Panc1 (cell line): ENCODE data around the gene STK24. TPM values are rescaled to one million over a fixed set of nuclear protein-coding genes. Genes with fewer than 3 reads are reported as not detected.

Experiments
- ATAC-seq: fragments of 200-7000 bp; cut with Tn5 transposase; 2 replicates; pipeline ENCODE4 v1.9.1; 2020; ENCODE audit warnings: mild to moderate bottlenecking, moderate library complexity
- BruUV-seq: library from RNA; stranded (reverse); fragments of 400-500 nt; replicated peaks from 2 replicates; lab custom pipeline; 2021; lab: Mats Ljungman, UMichigan
- CTCF ChIA-PET: fragments of 300-600 bp; sonication (Branson Sonifier 250); formaldehyde crosslinking; loops from one replicate; lab custom pipeline; 2022; ENCODE audit warnings: antibody characterized with exemption; lab: Charles Lee
- POLR2A ChIA-PET: fragments of 300-600 bp; sonication (Branson Sonifier 250); formaldehyde crosslinking; loops from one replicate; lab custom pipeline; 2022; ENCODE audit warnings: antibody characterized with exemption; lab: Charles Lee
- DNase-seq: peaks from one replicate; pipeline ENCODE4 v3.0.0-alpha.2; 2010; ENCODE audit warnings: low read depth, low spot score
- H3K27ac ChIP-seq: 2 replicates; pipeline ENCODE4 v1.5.1; 2011; ENCODE audit warnings: mild to moderate bottlenecking, low read length, inconsistent platforms
- H3K27me3 ChIP-seq: fragments of 200-500 bp; sonication (Bioruptor generic); 2 replicates; pipeline ENCODE4 v1.6.0; 2014; ENCODE audit warnings: low read length, inconsistent platforms; ENCODE audit not compliant: control insufficient read depth, insufficient read depth
- H3K36me3 ChIP-seq: fragments of 200-500 bp; sonication (Bioruptor generic); 2 replicates; pipeline ENCODE4 v1.5.1; 2014; ENCODE audit warnings: inconsistent platforms, mild to moderate bottlenecking, low read length, moderate library complexity; ENCODE audit not compliant: control insufficient read depth, insufficient read depth
- H3K4me1 ChIP-seq: 2 replicates; pipeline ENCODE4 v1.5.1; 2011; ENCODE audit warnings: inconsistent platforms, mild to moderate bottlenecking, low read length, moderate library complexity; ENCODE audit not compliant: control insufficient read depth, insufficient read depth
- H3K4me3 ChIP-seq, 2 experiments: 2 replicates each; pipeline ENCODE4 v1.5.1; 2011 to 2012; ENCODE audit warnings: low read depth in 2 of 2, low read length in 2 of 2, mild to moderate bottlenecking in 2 of 2, inconsistent platforms in 1 of 2, moderate library complexity in 1 of 2
- H3K9me3 ChIP-seq: fragments of 200-500 bp; sonication (Bioruptor generic); 2 replicates; pipeline ENCODE4 v1.5.1; 2014; ENCODE audit warnings: low read depth, mild to moderate bottlenecking, inconsistent platforms, low read length, moderate library complexity; ENCODE audit not compliant: control insufficient read depth, insufficient read depth
- CTCF ChIP-seq: fragments of 450-650 bp; IDR thresholded peaks from 2 replicates; pipeline ENCODE4 v1.5.1; 2017; ENCODE audit warnings: mild to moderate bottlenecking
- POLR2AphosphoS5 ChIP-seq: IDR thresholded peaks from 2 replicates; pipeline ENCODE4 v1.6.1; 2012; ENCODE audit warnings: mild to moderate bottlenecking, low read depth, low read length, moderate library complexity
- REST ChIP-seq, 2 experiments: IDR thresholded peaks; 2 replicates each; pipeline ENCODE4 v1.6.1; 2011 to 2012; ENCODE audit warnings: low read depth in 2 of 2, control low read depth in 1 of 2, low read length in 1 of 2, mild to moderate bottlenecking in 1 of 2, moderate library complexity in 1 of 2; ENCODE audit not compliant: insufficient read depth in 1 of 2
- SIN3A ChIP-seq: IDR thresholded peaks from 2 replicates; pipeline ENCODE4 v1.6.1; 2012; ENCODE audit warnings: low read depth, mild to moderate bottlenecking, low read length, moderate library complexity, borderline replicate concordance; ENCODE audit not compliant: insufficient read depth
- TCF7L2 ChIP-seq: IDR thresholded peaks from 2 replicates; pipeline ENCODE4 v1.6.1; 2011; ENCODE audit warnings: mild to moderate bottlenecking, low read depth, low read length, inconsistent platforms
- in situ Hi-C: cut with HindIII; loops from 2 replicates; pipeline ENCODE4 v1.10.0; 2016; ENCODE audit warnings: low sequenced_read_pairs, low pct_unique_long_range_greater_than_20kb
- intact Hi-C: fragments of 100-400 bp; cut with micrococcal nuclease; formaldehyde crosslinking; loops from one replicate; pipeline ENCODE4 v1.10.0; 2022; ENCODE audit not compliant: unreplicated experiment
- total RNA-seq: library from RNA; stranded (reverse); gene quantifications from one replicate; pipeline ENCODE4 v1.2.1, GENCODE V29; 2021; ENCODE audit not compliant: unreplicated experiment

Gene STK24
- total RNA-seq, 1 experiment from 2014 or later, result 57.3 TPM

- DNase-seq (no peak), ATAC-seq (no peak)
- Histone ChIP-seq H3K27ac (no peak overlapping the region), H3K4me3 (no peak overlapping the region), H3K36me3 (peaks cover 2% of the 10 kb centered on the region; the same call in 1 of the 2 replicates), H3K27me3 (no peaks in the 10 kb centered on the region), H3K4me1 (no peaks in the 10 kb centered on the region), H3K9me3 (no peaks in the 10 kb centered on the region)
- CTCF ChIA-PET, result no interaction called here
- TF ChIP-seq CTCF (no peak), REST (IDR thresholded peaks at IDR 0.05; ENCODE audit: insufficient read depth in 1 of 2, low read depth in 2 of 2, low read length in 1 of 2) (no peak), TCF7L2 (no peak), POLR2AphosphoS5 (no peak), SIN3A (no peak)
- intact Hi-C loops, result no loop called here
- in situ Hi-C loops, result no loop called here
- no TSS peak for BruUV-seq
- POLR2A ChIA-PET, result no interaction called here
Measured at GRCh38 chr13:98451676-98452470, 125.0 kb downstream of the STK24 start.

DNA sequence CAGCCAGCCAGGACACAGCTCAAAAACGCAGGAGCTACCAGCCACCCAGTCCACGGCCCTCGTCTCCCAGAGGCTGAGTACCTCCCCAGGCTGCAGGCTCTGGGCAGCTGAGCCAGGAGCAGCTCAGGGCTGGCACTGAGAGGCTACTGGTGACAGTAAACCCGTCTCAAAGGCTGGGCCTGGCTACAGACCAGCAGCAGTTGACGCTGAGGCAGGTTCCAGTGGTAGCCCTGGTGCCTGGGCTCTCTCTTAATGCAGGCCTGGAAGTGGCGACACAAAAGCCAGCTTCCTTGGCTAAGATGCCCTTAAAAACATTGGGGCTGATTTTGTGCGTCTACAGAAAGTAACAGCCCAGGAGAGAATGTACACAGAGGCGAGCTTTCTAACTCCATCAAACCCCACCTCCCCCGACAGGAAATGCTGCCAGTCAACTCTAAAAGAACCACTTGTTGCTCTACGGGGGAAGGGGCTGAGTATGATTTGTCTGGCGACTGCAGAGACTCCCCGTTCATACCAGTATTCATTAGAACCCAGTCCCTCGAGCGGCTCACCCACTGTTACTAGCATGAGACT lies 126.3 kb downstream of the STK24 start:
- peaks cover 2% of the 10 kb centered on the region; the same call in 1 of the 2 replicates for H3K36me3 ChIP-seq
- no peaks in the 10 kb centered on the region for H3K4me1 ChIP-seq
- no peak overlapping the region for H3K27ac ChIP-seq
- DNase-seq (no peak), ATAC-seq (no peak)
- H3K9me3 ChIP-seq, result no peaks in the 10 kb centered on the region
- CTCF ChIA-PET, result no interaction called here
- BruUV-seq, result no TSS peak
- POLR2A ChIA-PET, result no interaction called here
- H3K4me3 ChIP-seq, result no peak overlapping the region
- intact Hi-C loops, result no loop called here
- in situ Hi-C loops, result no loop called here
- H3K27me3 ChIP-seq, result no peaks in the 10 kb centered on the region
- TF ChIP-seq TCF7L2 (no peak), REST (IDR thresholded peaks at IDR 0.05; ENCODE audit: insufficient read depth in 1 of 2, low read depth in 2 of 2, low read length in 1 of 2) (no peak), POLR2AphosphoS5 (no peak), SIN3A (no peak), CTCF (no peak)
